Measurements from ENCODE around the gene ETV6.

ETV6 gene

DNA sequence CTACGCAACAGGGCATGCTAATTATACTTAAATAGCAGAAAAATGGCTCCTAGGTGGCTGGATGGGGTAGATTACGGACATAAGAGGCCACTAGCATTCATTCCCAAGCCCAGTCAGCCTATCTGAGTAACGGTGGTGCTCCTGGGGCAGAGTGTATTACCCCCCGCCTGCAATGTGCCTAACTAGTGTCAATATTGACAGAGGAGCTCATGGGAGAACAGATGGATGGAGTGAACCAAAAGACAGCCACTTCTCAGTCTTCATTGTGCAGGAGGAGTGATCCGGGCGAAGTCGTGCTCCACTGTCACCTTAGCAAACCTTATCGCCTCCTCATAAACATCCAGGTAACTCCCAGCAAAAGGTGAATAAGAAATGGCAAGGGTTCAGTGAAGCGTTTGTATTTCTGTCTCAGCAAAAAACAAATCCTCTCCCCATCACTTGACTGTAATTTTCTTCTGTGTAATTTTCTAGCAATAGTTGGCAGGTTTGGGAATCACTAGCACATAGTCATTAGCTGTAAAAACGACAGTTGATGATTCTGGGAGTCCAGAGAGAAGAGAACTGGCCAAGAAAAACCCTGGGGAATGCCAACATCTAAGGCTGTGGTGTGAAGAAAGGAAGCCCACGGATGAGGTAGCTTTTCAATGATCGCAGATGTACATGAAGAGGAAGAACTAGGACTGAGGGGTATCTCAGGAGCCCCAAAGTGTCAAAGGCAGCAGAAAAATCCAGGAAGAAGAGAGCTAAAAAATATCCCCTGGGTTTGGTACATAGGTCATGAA is 294.6 kb downstream of the ETV6 start:
- H3K79me2 ChIP-seq (ENCODE audit: control insufficient read depth, insufficient read depth, low read length): no peaks in the 10 kb centered on the region
- no peak overlapping the region for H3K4me2 ChIP-seq (ENCODE audit: low read length)
- H3K4me1 ChIP-seq (ENCODE audit: control insufficient read depth, low read depth, low read length): no peaks in the 10 kb centered on the region
- H2AK5ac ChIP-seq (ENCODE audit: low read length): no peak overlapping the region
- H2BK120ac ChIP-seq (ENCODE audit: low read depth, low read length): no peak overlapping the region
- H3K27ac ChIP-seq (ENCODE audit: low read depth, low read length): no peak overlapping the region
- H3K23ac ChIP-seq (ENCODE audit: low read length): no peak overlapping the region
- no peak overlapping the region for H2BK15ac ChIP-seq (replicated peaks; ENCODE audit: low read depth)
- H3K79me1 ChIP-seq (ENCODE audit: low read length): no peaks in the 10 kb centered on the region
- no peak overlapping the region for H3K18ac ChIP-seq (ENCODE audit: low read length)
- H3K27me3 ChIP-seq (ENCODE audit: insufficient read depth, low read length, poor library complexity): no peaks in the 10 kb centered on the region
- H3K36me3 ChIP-seq (ENCODE audit: control insufficient read depth, insufficient read depth, low read length): no peaks in the 10 kb centered on the region
- no peak overlapping the region for H4K5ac ChIP-seq (ENCODE audit: low read length)
- H3K56ac ChIP-seq (ENCODE audit: low read length): no peak overlapping the region
- no peak overlapping the region for H3K4me3 ChIP-seq (ENCODE audit: low read length)
- H3K9ac ChIP-seq (ENCODE audit: low read length): no peak overlapping the region
- H3K4ac ChIP-seq (ENCODE audit: low read depth, low read length): no peak overlapping the region
- H4K8ac ChIP-seq (ENCODE audit: low read depth, low read length): no peak overlapping the region
- no CpG with 5 or more reads among the region's 12 CpGs for WGBS (ENCODE audit: extremely low coverage, insufficient coverage, low lambda C conversion rate)
- no peak overlapping the region for H2BK5ac ChIP-seq (ENCODE audit: low read length)
- no peak for DNase-seq

All from mesendoderm (in vitro differentiated cells).